ENCODE measurements around the gene ADGRG6.
"Not testable (repeated sequence)": the region's sequence is repeated elsewhere in the genome, so short reads cannot be mapped to it uniquely, and the experiment has no call there.

The ADGRG6 gene

GRCh38 chr6:142412241-142412640, 110.4 kb downstream of the ADGRG6 start:
- DNase-seq (ENCODE audit: low spot score) = no peak

- no peak for DNase-seq (ENCODE audit: low spot score)
Observed at GRCh38 chr6:142412658-142413057, 110.9 kb downstream of the ADGRG6 start.

GRCh38 chr6:142413111-142413510, 111.3 kb downstream of the ADGRG6 start:
- no peak for DNase-seq (ENCODE audit: low spot score)

GRCh38 chr6:142414462-142415250, 112.8 kb downstream of the ADGRG6 start:
- DNase-seq (ENCODE audit: low spot score) = no peak

GRCh38 chr6:142416179-142416578, 114.4 kb downstream of the ADGRG6 start:
- no peak for DNase-seq (ENCODE audit: low spot score)

GRCh38 chr6:142416686-142417085, 114.9 kb downstream of the ADGRG6 start:
- DNase-seq (ENCODE audit: low spot score) = no peak

- DNase-seq (ENCODE audit: low spot score) = no peak
Observed at GRCh38 chr6:142417331-142417750, 115.5 kb downstream of the ADGRG6 start.

- DNase-seq (ENCODE audit: low spot score) = no peak
Observed at GRCh38 chr6:142419071-142419470, 117.3 kb downstream of the ADGRG6 start.

- DNase-seq (ENCODE audit: low spot score) = no peak
Observed at GRCh38 chr6:142420802-142421201, 119.0 kb downstream of the ADGRG6 start.

GRCh38 chr6:142421285-142422117, 119.7 kb downstream of the ADGRG6 start:
- no peak for DNase-seq (ENCODE audit: low spot score)

GRCh38 chr6:142426444-142427132, 124.8 kb downstream of the ADGRG6 start:
- not testable (repeated sequence) for DNase-seq (ENCODE audit: low spot score)

- DNase-seq (ENCODE audit: low spot score) = not testable (repeated sequence)
Observed at GRCh38 chr6:142428468-142428867, 126.7 kb downstream of the ADGRG6 start.

GRCh38 chr6:142429195-142429594, 127.4 kb downstream of the ADGRG6 start:
- DNase-seq (ENCODE audit: low spot score) = no peak

- DNase-seq (ENCODE audit: low spot score) = no peak
Observed at GRCh38 chr6:142433419-142433818, 131.6 kb downstream of the ADGRG6 start.

GRCh38 chr6:142438898-142439297, 137.1 kb downstream of the ADGRG6 start:
- DNase-seq (ENCODE audit: low spot score) = no peak

GRCh38 chr6:142440600-142441293, 138.9 kb downstream of the ADGRG6 start:
- DNase-seq (ENCODE audit: low spot score) = no peak

GRCh38 chr6:142441716-142442115, 139.9 kb downstream of the ADGRG6 start:
- no peak for DNase-seq (ENCODE audit: low spot score)

GRCh38 chr6:142443102-142443501, 141.3 kb downstream of the ADGRG6 start:
- DNase-seq (ENCODE audit: low spot score) = no peak

GRCh38 chr6:142443532-142443931, 141.7 kb downstream of the ADGRG6 start:
- DNase-seq (ENCODE audit: low spot score) = no peak

- no peak for DNase-seq (ENCODE audit: low spot score)
Observed at GRCh38 chr6:142444376-142444775, 142.6 kb downstream of the ADGRG6 start.

- no peak for DNase-seq (ENCODE audit: low spot score)
Observed at GRCh38 chr6:142444881-142445301, 143.1 kb downstream of the ADGRG6 start.

GRCh38 chr6:142446168-142446567, 144.4 kb downstream of the ADGRG6 start:
- DNase-seq (ENCODE audit: low spot score) = no peak
